IPS-20b (cell line): ENCODE measurements around the gene PCAT6.

Experiments used
- H3K27ac ChIP-seq: one replicate; pipeline ENCODE4 v1.5.1; 2013; ENCODE audit warnings: low read length
- H3K27me3 ChIP-seq: 2 replicates; pipeline ENCODE4 v1.6.1; 2013; ENCODE audit warnings: mild to moderate bottlenecking, low read length, inconsistent platforms; ENCODE audit not compliant: insufficient read depth
- H3K36me3 ChIP-seq: 2 replicates; pipeline ENCODE4 v1.6.1; 2013; ENCODE audit warnings: low read depth, mild to moderate bottlenecking, inconsistent platforms, low read length, moderate library complexity; ENCODE audit not compliant: insufficient read depth
- H3K4me1 ChIP-seq: 2 replicates; pipeline ENCODE4 v1.6.1; 2013; ENCODE audit warnings: mild to moderate bottlenecking, control low read depth, inconsistent platforms, low read length, moderate library complexity; ENCODE audit not compliant: insufficient read depth
- H3K4me3 ChIP-seq: 2 replicates; pipeline ENCODE4 v1.5.1; 2013; ENCODE audit warnings: mild to moderate bottlenecking, low read length, inconsistent platforms
- H3K9ac ChIP-seq: 2 replicates; pipeline ENCODE4 v1.6.1; 2013; ENCODE audit warnings: low read depth, mild to moderate bottlenecking, inconsistent platforms, low read length, moderate library complexity
- H3K9me3 ChIP-seq: 2 replicates; pipeline ENCODE4 v1.6.1; 2013; ENCODE audit warnings: mild to moderate bottlenecking, low read depth, low read length, inconsistent platforms; ENCODE audit not compliant: insufficient read depth

The PCAT6 gene

GRCh38 chr1:202834771-202835547 lies 24.2 kb downstream of the PCAT6 start:
- Histone ChIP-seq H3K4me3 (no peak overlapping the region), H3K27ac (no peak overlapping the region), H3K36me3 (no peaks in the 10 kb centered on the region), H3K27me3 (no peaks in the 10 kb centered on the region), H3K9me3 (no peaks in the 10 kb centered on the region), H3K4me1 (peaks cover 7% of the 10 kb centered on the region; the same call in 1 of the 2 replicates), H3K9ac (no peak overlapping the region)

GRCh38 chr1:202835548-202836072 lies 24.9 kb downstream of the PCAT6 start:
- no peak overlapping the region for H3K4me3 ChIP-seq
- no peaks in the 10 kb centered on the region for H3K27me3 ChIP-seq
- H3K36me3 ChIP-seq, result no peaks in the 10 kb centered on the region
- H3K9me3 ChIP-seq, result no peaks in the 10 kb centered on the region
- no peak overlapping the region for H3K27ac ChIP-seq
- H3K9ac ChIP-seq, result no peak overlapping the region
- H3K4me1 ChIP-seq, result peaks cover 7% of the 10 kb centered on the region; the same call in 1 of the 2 replicates

DNA sequence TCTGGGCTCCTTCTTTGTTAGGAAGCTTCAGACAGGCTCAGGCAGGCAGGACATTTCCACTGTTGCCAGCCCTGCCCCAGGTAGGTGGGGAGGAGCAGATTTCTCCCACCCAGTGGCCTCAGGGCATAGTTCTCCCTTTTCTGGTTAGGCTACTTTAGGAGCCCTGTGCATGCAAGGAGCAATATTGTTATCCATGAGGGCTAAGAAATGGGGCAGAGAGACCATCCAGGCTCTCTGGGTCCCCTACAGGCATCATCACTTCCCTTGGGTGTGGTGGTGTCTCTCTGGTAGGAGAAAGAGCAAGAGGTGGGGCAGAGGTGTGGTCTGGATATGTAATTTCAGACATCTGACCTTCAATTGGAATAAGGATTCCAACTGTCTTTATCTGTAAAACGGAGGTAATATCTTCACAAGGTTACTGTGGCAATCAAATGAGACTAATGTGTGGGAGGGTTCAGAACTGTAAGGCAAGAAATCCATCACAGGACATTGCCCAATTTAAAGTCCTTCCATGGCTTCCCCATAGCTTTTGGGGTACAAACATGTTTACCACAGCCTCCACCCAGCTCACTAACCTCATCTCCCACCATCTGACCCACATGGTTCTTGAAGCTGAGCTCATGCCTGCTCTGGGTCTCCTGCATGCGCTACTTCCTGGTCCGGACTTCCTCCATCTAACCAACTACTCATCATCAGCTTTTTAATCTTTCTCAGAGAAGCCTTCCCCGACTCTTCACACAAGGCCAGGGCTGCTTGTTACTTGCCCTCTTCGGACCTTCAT lies 26.1 kb downstream of the PCAT6 start:
- H3K4me3 ChIP-seq, result no peak overlapping the region
- peaks cover 7% of the 10 kb centered on the region; the same call in 1 of the 2 replicates for H3K4me1 ChIP-seq
- no peak overlapping the region for H3K9ac ChIP-seq
- no peaks in the 10 kb centered on the region for H3K9me3 ChIP-seq
- no peak overlapping the region for H3K27ac ChIP-seq
- no peaks in the 10 kb centered on the region for H3K27me3 ChIP-seq
- H3K36me3 ChIP-seq, result no peaks in the 10 kb centered on the region

DNA sequence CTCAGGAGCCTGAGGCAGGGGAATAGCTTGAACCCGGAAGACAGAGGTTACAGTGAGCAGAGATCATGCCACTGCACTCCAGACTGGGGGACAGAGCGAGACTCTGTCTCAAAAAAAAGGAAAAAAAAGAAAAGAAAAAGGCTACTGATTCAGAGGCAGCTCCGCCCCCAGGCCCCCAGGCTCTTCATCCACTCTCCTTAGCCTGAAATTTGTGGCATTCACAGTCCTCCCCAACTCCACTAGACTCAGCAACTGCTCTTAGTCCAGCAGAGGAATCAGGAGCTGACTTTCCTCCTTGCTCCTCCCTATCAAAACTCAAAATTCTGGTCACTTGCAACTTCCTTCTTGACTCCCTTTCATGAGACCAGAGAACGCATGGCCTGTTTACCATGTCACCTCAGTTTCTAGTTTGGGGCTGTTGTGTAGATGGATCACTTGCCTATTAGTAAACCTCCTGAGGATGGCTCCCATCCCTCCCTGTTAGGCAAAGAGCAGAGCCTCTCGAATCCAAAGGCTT lies 27.1 kb downstream of the PCAT6 start:
- Histone ChIP-seq H3K27me3 (no peaks in the 10 kb centered on the region), H3K9me3 (no peaks in the 10 kb centered on the region), H3K36me3 (no peaks in the 10 kb centered on the region), H3K9ac (no peak overlapping the region), H3K4me1 (peaks cover 7% of the 10 kb centered on the region; the same call in 1 of the 2 replicates), H3K4me3 (no peak overlapping the region), H3K27ac (no peak overlapping the region)

DNA sequence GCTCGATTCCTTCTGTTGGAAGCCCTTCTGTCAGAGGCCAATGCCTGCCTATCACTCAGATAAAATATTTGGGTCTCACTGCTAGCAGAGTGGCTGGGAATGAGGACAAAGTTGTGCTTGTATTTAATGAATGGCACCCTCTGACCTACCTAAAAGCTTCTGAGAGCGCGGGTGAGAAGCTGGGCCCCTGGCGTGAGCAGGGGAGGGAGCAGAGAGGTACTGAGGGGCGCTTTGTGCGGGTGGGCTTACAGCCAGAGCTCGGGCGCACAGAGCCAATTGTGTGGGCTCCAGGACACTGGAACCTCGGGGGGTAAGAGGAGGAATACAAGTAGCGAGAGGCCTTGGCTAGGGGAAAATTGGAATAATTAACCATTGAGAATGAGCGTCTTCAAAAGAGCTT lies 32.3 kb downstream of the PCAT6 start:
- H3K9ac ChIP-seq, result no peak overlapping the region
- H3K27me3 ChIP-seq, result no peaks in the 10 kb centered on the region
- no peaks in the 10 kb centered on the region for H3K9me3 ChIP-seq
- H3K27ac ChIP-seq, result no peak overlapping the region
- no peak overlapping the region for H3K4me3 ChIP-seq
- no peaks in the 10 kb centered on the region for H3K4me1 ChIP-seq
- no peaks in the 10 kb centered on the region for H3K36me3 ChIP-seq

- no peak overlapping the region for H3K9ac ChIP-seq
- no peak overlapping the region for H3K4me3 ChIP-seq
- H3K27me3 ChIP-seq, result no peaks in the 10 kb centered on the region
Measured at GRCh38 chr1:202844259-202844658, 33.5 kb downstream of the PCAT6 start.

DNA sequence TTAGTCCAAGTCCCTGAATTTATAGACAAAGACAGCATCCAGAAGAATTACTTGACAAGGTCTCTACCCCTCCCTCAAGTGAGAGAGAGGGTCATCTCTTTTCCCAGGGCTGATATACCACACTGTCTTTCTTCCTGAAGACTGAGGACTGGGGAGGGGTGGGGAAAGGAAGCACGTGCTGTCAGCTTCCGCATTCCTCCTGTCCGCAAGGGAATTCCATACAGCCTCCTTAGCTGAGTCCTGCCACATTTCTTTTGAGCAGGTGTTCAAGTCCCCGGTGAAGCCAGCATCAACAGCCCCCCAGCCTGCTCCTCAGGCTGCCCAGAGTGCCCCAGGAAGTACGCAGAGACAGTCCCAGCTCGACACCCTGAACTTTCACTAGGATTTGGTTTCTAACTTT lies 34.2 kb downstream of the PCAT6 start:
- no peak overlapping the region for H3K27ac ChIP-seq
- no peaks in the 10 kb centered on the region for H3K4me1 ChIP-seq
- no peaks in the 10 kb centered on the region for H3K27me3 ChIP-seq
- no peak overlapping the region for H3K4me3 ChIP-seq
- H3K9me3 ChIP-seq, result no peaks in the 10 kb centered on the region
- H3K9ac ChIP-seq, result no peak overlapping the region
- H3K36me3 ChIP-seq, result peaks cover 8% of the 10 kb centered on the region; the same call in 1 of the 2 replicates

More at GRCh38 chr1:202844259-202844658, 33.5 kb downstream of the PCAT6 start:
- no peaks in the 10 kb centered on the region for H3K4me1 ChIP-seq
- H3K36me3 ChIP-seq, result peaks cover 2% of the 10 kb centered on the region; the same call in 1 of the 2 replicates
- H3K27ac ChIP-seq, result no peak overlapping the region
- no peaks in the 10 kb centered on the region for H3K9me3 ChIP-seq

GRCh38 chr1:202848191-202848542 lies 37.4 kb downstream of the PCAT6 start:
- no peak overlapping the region for H3K9ac ChIP-seq
- no peaks in the 10 kb centered on the region for H3K4me1 ChIP-seq
- H3K4me3 ChIP-seq, result no peak overlapping the region
- H3K27ac ChIP-seq, result no peak overlapping the region
- no peaks in the 10 kb centered on the region for H3K9me3 ChIP-seq
- no peaks in the 10 kb centered on the region for H3K27me3 ChIP-seq
- peaks cover 34% of the 10 kb centered on the region for H3K36me3 ChIP-seq

DNA sequence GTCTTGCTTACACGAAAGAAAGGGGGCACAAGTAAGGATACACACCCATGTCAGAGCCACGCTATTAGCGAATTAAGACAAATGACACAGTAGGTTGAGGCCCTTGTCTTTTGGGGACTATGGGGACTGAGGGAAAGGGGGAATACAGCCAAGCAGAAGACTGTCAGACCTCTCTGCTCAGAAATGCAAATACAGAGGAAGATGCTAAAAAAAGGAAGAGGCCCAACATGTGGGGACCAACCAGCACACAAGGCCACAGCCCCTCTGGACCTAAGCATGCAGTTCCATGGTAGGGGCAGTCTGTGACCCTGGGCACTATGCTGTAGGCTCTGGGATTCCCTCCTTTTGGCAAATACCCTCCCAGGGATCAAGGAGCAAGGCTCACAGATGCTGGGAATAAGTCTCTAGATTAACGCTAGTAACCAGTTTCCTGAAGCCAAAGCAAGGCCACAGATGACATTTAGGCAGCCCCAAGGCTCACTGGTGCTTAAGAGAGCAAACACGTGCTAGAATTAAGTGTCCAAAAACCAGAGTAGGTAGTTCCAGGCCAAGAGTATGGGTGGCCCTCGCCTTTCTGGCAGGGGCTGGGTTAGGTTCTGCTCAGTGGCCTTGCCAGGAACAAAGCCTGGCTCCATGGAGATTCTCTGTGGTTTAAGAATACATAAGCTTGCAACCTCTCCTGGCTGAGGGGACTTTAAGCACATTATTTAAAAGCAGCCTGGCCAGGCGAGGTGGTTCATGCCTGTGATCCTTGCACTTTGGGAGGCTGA lies 40.0 kb downstream of the PCAT6 start:
- H3K9ac ChIP-seq, result no peak overlapping the region
- H3K4me3 ChIP-seq, result no peak overlapping the region
- no peak overlapping the region for H3K27ac ChIP-seq
- H3K9me3 ChIP-seq, result no peaks in the 10 kb centered on the region
- no peaks in the 10 kb centered on the region for H3K27me3 ChIP-seq
- H3K4me1 ChIP-seq, result no peaks in the 10 kb centered on the region
- peaks cover 47% of the 10 kb centered on the region for H3K36me3 ChIP-seq

DNA sequence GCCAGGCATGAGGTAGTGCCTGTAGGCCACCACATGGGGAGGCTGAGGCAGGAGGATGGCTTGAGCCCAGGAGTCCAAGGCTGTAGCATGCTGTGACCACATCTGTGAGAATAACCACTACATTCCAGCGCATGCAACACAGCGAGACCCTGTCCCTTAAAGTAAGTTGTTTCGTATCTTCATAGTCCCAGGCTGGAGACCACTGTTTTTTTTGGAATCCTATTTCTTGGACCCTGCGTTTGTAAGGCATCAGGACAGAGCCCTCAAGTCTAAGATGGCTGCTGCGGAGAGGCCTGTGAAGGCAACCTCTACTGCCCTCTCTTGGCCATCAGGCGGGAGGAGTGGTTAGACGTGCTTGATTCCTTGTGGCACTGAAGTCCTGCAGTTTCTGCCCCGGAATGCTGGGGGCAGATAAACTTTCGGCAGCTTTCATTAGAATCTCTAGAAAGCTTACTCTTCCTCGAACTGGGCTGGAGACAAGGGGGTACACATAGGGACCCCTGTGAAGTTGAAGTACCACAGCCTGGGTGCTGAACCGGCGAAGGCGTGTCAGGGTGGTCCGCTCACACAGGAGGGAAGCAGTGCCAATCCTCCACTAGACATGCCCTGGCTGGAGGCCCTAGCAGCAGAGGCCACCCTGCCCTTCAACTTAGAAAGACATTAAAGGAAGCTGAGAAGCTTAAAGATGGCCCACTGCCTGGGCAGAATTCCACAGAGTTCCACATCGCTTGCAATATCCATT lies 41.6 kb downstream of the PCAT6 start:
- H3K27me3 ChIP-seq, result no peaks in the 10 kb centered on the region
- H3K27ac ChIP-seq, result no peak overlapping the region
- no peaks in the 10 kb centered on the region for H3K9me3 ChIP-seq
- no peak overlapping the region for H3K4me3 ChIP-seq
- H3K4me1 ChIP-seq, result no peaks in the 10 kb centered on the region
- H3K9ac ChIP-seq, result no peak overlapping the region
- peaks cover 63% of the 10 kb centered on the region for H3K36me3 ChIP-seq

GRCh38 chr1:202854787-202855186 lies 44.0 kb downstream of the PCAT6 start:
- H3K9me3 ChIP-seq, result no peaks in the 10 kb centered on the region
- no peak overlapping the region for H3K27ac ChIP-seq
- H3K4me1 ChIP-seq, result no peaks in the 10 kb centered on the region
- H3K4me3 ChIP-seq, result no peak overlapping the region
- H3K36me3 ChIP-seq, result peaks cover 73% of the 10 kb centered on the region
- no peak overlapping the region for H3K9ac ChIP-seq
- no peaks in the 10 kb centered on the region for H3K27me3 ChIP-seq
